ENCODE results near the gene N4BP2L2.

N4BP2L2 gene

DNA sequence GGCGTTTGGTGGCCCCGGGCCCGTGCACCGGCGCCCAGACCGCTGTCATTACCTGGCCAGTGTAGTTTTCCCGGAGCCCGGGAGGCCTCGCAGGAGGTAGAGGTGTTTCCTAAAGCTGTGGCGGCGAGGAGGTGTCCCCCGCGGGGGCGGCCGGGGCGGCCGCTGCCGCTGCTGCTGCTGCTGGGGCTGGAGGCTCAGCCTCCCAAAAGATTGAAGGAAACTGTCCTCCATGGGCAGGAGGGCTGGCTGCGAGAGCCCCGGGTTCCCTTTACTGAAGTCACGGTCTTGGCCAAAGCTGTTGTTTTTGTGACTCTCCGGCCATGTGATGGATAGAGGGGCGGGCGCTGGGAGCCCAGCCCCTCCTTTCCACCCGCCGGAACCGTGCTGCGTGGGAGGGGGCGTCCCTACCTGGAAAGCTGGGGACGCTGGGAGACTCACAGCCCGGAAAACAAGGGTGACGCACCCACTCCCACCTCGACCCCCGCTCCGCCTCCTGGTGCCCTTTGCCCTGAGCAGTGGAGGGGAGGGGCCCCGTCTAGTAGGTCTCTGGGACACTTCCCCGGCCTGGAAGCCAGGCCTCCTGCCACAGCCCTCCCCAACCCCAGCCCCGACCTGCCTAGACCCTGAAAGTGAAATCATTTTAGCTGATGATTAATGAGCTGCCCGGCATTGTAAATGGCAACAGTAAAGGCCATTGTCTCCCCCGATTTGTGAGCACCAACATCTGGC lies 110.6 kb downstream of the N4BP2L2 start, which contains the start of gene N4BP2L1:
TSS of gene N4BP2L1 (minus strand) at position 279 of the 729 bp plus-strand sequence. CDS start at position 231, 48 bp downstream.
- H3K9ac ChIP-seq (ENCODE audit: low read depth in 1 of 2, low read length in 2 of 2) = peak within 1 kb of the TSS; percentile 85
- H3K36me3 ChIP-seq (ENCODE audit: control insufficient read depth in 2 of 2, insufficient read depth in 2 of 2, low read length in 2 of 2) = no peaks in the 10 kb centered on the region
- H3K27me3 ChIP-seq (ENCODE audit: control insufficient read depth in 2 of 2, insufficient read depth in 2 of 2, low read length in 2 of 2) = no peaks in the 10 kb centered on the region
- H3K4me1 ChIP-seq (ENCODE audit: control insufficient read depth in 2 of 2, insufficient read depth in 2 of 2, low read length in 2 of 2) = peaks cover 12 to 16% of the 10 kb centered on the region in 2 donors
- H3K4me3 ChIP-seq (ENCODE audit: low read length in 2 of 2) = peak within 1 kb of the TSS; percentile 77 to 79
- peak within 1 kb of the TSS; percentile 83 to 87 for H3K27ac ChIP-seq (ENCODE audit: low read depth in 2 of 2, low read length in 2 of 2)
- H3K9me3 ChIP-seq (ENCODE audit: control insufficient read depth in 2 of 2, low read length in 2 of 2) = no peaks in the 10 kb centered on the region

DNA sequence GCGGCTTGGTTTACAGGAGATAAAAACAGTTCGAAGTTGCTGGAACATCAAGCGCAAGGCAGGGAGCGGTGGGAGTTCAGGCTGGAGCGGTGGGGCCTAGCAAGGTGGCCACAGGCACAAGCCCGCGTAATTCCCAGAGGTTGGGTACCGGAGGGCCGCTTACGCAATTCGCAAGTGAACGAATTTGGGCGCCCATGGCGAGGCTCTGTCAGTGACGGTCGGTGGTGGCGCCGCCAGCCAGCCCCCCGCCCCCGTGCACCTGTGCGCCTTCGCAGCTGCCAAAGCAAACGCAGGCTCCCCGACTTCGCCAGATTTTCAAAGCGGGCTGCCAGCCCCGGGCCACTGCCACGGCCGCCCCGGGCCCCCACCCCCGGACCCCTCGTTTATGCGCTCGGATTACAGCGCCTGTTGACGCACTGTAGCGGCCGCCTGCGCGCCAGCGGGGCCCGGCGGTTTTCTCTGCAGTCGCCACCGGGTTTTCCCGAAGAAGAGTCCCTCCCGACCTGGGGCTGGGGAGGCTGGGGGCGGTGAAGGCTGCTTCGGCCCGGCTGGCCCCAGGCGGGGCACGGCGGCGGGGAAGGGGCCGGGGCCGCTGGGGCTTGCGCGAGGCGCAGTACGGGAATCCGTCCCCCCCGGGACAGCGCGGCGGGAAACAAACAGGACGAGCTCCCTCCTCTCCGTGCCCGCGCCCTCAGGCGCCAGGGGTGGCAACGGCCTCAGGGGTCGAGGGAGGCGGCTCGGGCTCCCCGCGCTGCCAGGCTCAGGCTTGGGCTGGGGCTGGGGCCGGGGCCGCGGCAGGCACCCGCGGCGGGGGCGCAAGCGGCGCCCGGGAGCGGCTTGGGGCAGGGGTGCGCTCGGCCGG lies 111.4 kb downstream of the N4BP2L2 start:
- H3K4me1 ChIP-seq (ENCODE audit: control insufficient read depth in 2 of 2, insufficient read depth in 2 of 2, low read length in 2 of 2) = peaks cover 12 to 16% of the 10 kb centered on the region in 2 donors

GRCh38 chr13:32426191-32426989 lies 112.2 kb downstream of the N4BP2L2 start:
- Histone ChIP-seq H3K36me3 (ENCODE audit: control insufficient read depth in 2 of 2, insufficient read depth in 2 of 2, low read length in 2 of 2) (no peaks in the 10 kb centered on the region), H3K4me3 (ENCODE audit: low read length in 2 of 2) (peak overlapping the region; percentile 77 to 79), H3K27ac (ENCODE audit: low read depth in 2 of 2, low read length in 2 of 2) (peak overlapping the region; percentile 83 to 87), H3K4me1 (ENCODE audit: control insufficient read depth in 2 of 2, insufficient read depth in 2 of 2, low read length in 2 of 2) (peaks cover 12 to 16% of the 10 kb centered on the region in 2 donors), H3K9me3 (ENCODE audit: control insufficient read depth in 2 of 2, low read length in 2 of 2) (no peaks in the 10 kb centered on the region), H3K27me3 (ENCODE audit: control insufficient read depth in 2 of 2, insufficient read depth in 2 of 2, low read length in 2 of 2) (no peaks in the 10 kb centered on the region), H3K9ac (ENCODE audit: low read depth in 1 of 2, low read length in 2 of 2) (peak overlapping the region; percentile 85)

More for the DNA sequence above, 111.4 kb downstream of the N4BP2L2 start:
- no peaks in the 10 kb centered on the region for H3K9me3 ChIP-seq (ENCODE audit: control insufficient read depth in 2 of 2, low read length in 2 of 2)
- peak overlapping the region; percentile 77 to 79 for H3K4me3 ChIP-seq (ENCODE audit: low read length in 2 of 2)
- peak overlapping the region; percentile 83 to 87 for H3K27ac ChIP-seq (ENCODE audit: low read depth in 2 of 2, low read length in 2 of 2)
- no peaks in the 10 kb centered on the region for H3K27me3 ChIP-seq (ENCODE audit: control insufficient read depth in 2 of 2, insufficient read depth in 2 of 2, low read length in 2 of 2)
- no peaks in the 10 kb centered on the region for H3K36me3 ChIP-seq (ENCODE audit: control insufficient read depth in 2 of 2, insufficient read depth in 2 of 2, low read length in 2 of 2)
- peak overlapping the region; percentile 85 for H3K9ac ChIP-seq (ENCODE audit: low read depth in 1 of 2, low read length in 2 of 2)

GRCh38 chr13:32425158-32425557 lies 113.4 kb downstream of the N4BP2L2 start:
- Histone ChIP-seq H3K27me3 (ENCODE audit: control insufficient read depth in 2 of 2, insufficient read depth in 2 of 2, low read length in 2 of 2) (no peaks in the 10 kb centered on the region), H3K27ac (ENCODE audit: low read depth in 2 of 2, low read length in 2 of 2) (no peak overlapping the region), H3K9ac (ENCODE audit: low read depth in 1 of 2, low read length in 2 of 2) (no peak overlapping the region), H3K4me1 (ENCODE audit: control insufficient read depth in 2 of 2, insufficient read depth in 2 of 2, low read length in 2 of 2) (peaks cover 12 to 16% of the 10 kb centered on the region in 2 donors), H3K36me3 (ENCODE audit: control insufficient read depth in 2 of 2, insufficient read depth in 2 of 2, low read length in 2 of 2) (peaks cover 0 to under 1% of the 10 kb centered on the region in 2 donors), H3K9me3 (ENCODE audit: control insufficient read depth in 2 of 2, low read length in 2 of 2) (no peaks in the 10 kb centered on the region), H3K4me3 (ENCODE audit: low read length in 2 of 2) (no peak overlapping the region)

GRCh38 chr13:32423592-32423991 lies 115.0 kb downstream of the N4BP2L2 start:
- no peaks in the 10 kb centered on the region for H3K9me3 ChIP-seq (ENCODE audit: control insufficient read depth in 2 of 2, low read length in 2 of 2)
- H3K4me3 ChIP-seq (ENCODE audit: low read length in 2 of 2) = no peak overlapping the region
- H3K9ac ChIP-seq (ENCODE audit: low read depth in 1 of 2, low read length in 2 of 2) = no peak overlapping the region
- H3K27ac ChIP-seq (ENCODE audit: low read depth in 2 of 2, low read length in 2 of 2) = no peak overlapping the region
- H3K27me3 ChIP-seq (ENCODE audit: control insufficient read depth in 2 of 2, insufficient read depth in 2 of 2, low read length in 2 of 2) = no peaks in the 10 kb centered on the region
- peaks cover 12 to 14% of the 10 kb centered on the region in 2 donors for H3K4me1 ChIP-seq (ENCODE audit: control insufficient read depth in 2 of 2, insufficient read depth in 2 of 2, low read length in 2 of 2)
- H3K36me3 ChIP-seq (ENCODE audit: control insufficient read depth in 2 of 2, insufficient read depth in 2 of 2, low read length in 2 of 2) = peaks cover 0 to 7% of the 10 kb centered on the region in 2 donors

GRCh38 chr13:32419862-32420261 lies 118.7 kb downstream of the N4BP2L2 start:
- Histone ChIP-seq H3K9ac (ENCODE audit: low read depth in 1 of 2, low read length in 2 of 2) (no peak overlapping the region), H3K27me3 (ENCODE audit: control insufficient read depth in 2 of 2, insufficient read depth in 2 of 2, low read length in 2 of 2) (no peaks in the 10 kb centered on the region), H3K4me3 (ENCODE audit: low read length in 2 of 2) (no peak overlapping the region), H3K9me3 (ENCODE audit: control insufficient read depth in 2 of 2, low read length in 2 of 2) (no peaks in the 10 kb centered on the region), H3K27ac (ENCODE audit: low read depth in 2 of 2, low read length in 2 of 2) (no peak overlapping the region), H3K4me1 (ENCODE audit: control insufficient read depth in 2 of 2, insufficient read depth in 2 of 2, low read length in 2 of 2) (no peaks in the 10 kb centered on the region), H3K36me3 (ENCODE audit: control insufficient read depth in 2 of 2, insufficient read depth in 2 of 2, low read length in 2 of 2) (peaks cover 0 to 7% of the 10 kb centered on the region in 2 donors)

- Histone ChIP-seq H3K4me3 (ENCODE audit: low read length in 2 of 2) (no peak overlapping the region), H3K36me3 (ENCODE audit: control insufficient read depth in 2 of 2, insufficient read depth in 2 of 2, low read length in 2 of 2) (peaks cover 0 to 7% of the 10 kb centered on the region in 2 donors), H3K27ac (ENCODE audit: low read depth in 2 of 2, low read length in 2 of 2) (no peak overlapping the region), H3K27me3 (ENCODE audit: control insufficient read depth in 2 of 2, insufficient read depth in 2 of 2, low read length in 2 of 2) (no peaks in the 10 kb centered on the region), H3K4me1 (ENCODE audit: control insufficient read depth in 2 of 2, insufficient read depth in 2 of 2, low read length in 2 of 2) (no peaks in the 10 kb centered on the region), H3K9me3 (ENCODE audit: control insufficient read depth in 2 of 2, low read length in 2 of 2) (no peaks in the 10 kb centered on the region), H3K9ac (ENCODE audit: low read depth in 1 of 2, low read length in 2 of 2) (no peak overlapping the region)
These were observed 120.6 kb downstream of the N4BP2L2 start for GRCh38 chr13:32417995-32418394.

GRCh38 chr13:32415019-32415418 lies 123.6 kb downstream of the N4BP2L2 start:
- no peaks in the 10 kb centered on the region for H3K4me1 ChIP-seq (ENCODE audit: control insufficient read depth in 2 of 2, insufficient read depth in 2 of 2, low read length in 2 of 2)
- H3K36me3 ChIP-seq (ENCODE audit: control insufficient read depth in 2 of 2, insufficient read depth in 2 of 2, low read length in 2 of 2) = peaks cover 0 to 6% of the 10 kb centered on the region in 2 donors
- H3K9ac ChIP-seq (ENCODE audit: low read depth in 1 of 2, low read length in 2 of 2) = no peak overlapping the region
- H3K27me3 ChIP-seq (ENCODE audit: control insufficient read depth in 2 of 2, insufficient read depth in 2 of 2, low read length in 2 of 2) = no peaks in the 10 kb centered on the region
- H3K4me3 ChIP-seq (ENCODE audit: low read length in 2 of 2) = no peak overlapping the region
- H3K27ac ChIP-seq (ENCODE audit: low read depth in 2 of 2, low read length in 2 of 2) = no peak overlapping the region
- H3K9me3 ChIP-seq (ENCODE audit: control insufficient read depth in 2 of 2, low read length in 2 of 2) = no peaks in the 10 kb centered on the region

- Histone ChIP-seq H3K4me1 (ENCODE audit: control insufficient read depth in 2 of 2, insufficient read depth in 2 of 2, low read length in 2 of 2) (no peaks in the 10 kb centered on the region), H3K27ac (ENCODE audit: low read depth in 2 of 2, low read length in 2 of 2) (no peak overlapping the region), H3K9me3 (ENCODE audit: control insufficient read depth in 2 of 2, low read length in 2 of 2) (no peaks in the 10 kb centered on the region), H3K4me3 (ENCODE audit: low read length in 2 of 2) (no peak overlapping the region), H3K36me3 (ENCODE audit: control insufficient read depth in 2 of 2, insufficient read depth in 2 of 2, low read length in 2 of 2) (peaks cover 0 to 1% of the 10 kb centered on the region in 2 donors), H3K27me3 (ENCODE audit: control insufficient read depth in 2 of 2, insufficient read depth in 2 of 2, low read length in 2 of 2) (no peaks in the 10 kb centered on the region), H3K9ac (ENCODE audit: low read depth in 1 of 2, low read length in 2 of 2) (no peak overlapping the region)
These were observed 124.0 kb downstream of the N4BP2L2 start for GRCh38 chr13:32414580-32414979.

Data from mucosa of rectum (tissue), 2 donors.